Suprapubic skin (tissue), 4 donors: ENCODE results near the gene DTNB. TPM values are rescaled to one million over a fixed set of nuclear protein-coding genes. Genes with fewer than 3 reads are reported as not detected.

Experiments used
- DNase-seq, 2 donors: peaks; one replicate each; pipeline ENCODE4 v3.0.0-alpha.2; 2019; ENCODE audit warnings: low spot score in 2 of 2
- H3K27ac ChIP-seq: fragments of 200-600 bp; sonication (generic); one replicate; pipeline ENCODE4 v1.5.1; 2019
- H3K27me3 ChIP-seq: fragments of 200-600 bp; sonication (generic); one replicate; pipeline ENCODE4 v1.5.1; 2019
- H3K36me3 ChIP-seq: fragments of 200-600 bp; sonication (generic); one replicate; pipeline ENCODE4 v1.5.1; 2019
- H3K4me1 ChIP-seq: fragments of 200-600 bp; sonication (generic); one replicate; pipeline ENCODE4 v1.5.1; 2019
- H3K4me3 ChIP-seq: fragments of 200-600 bp; sonication (generic); one replicate; pipeline ENCODE4 v1.5.1; 2019; ENCODE audit warnings: mild to moderate bottlenecking
- H3K9me3 ChIP-seq: fragments of 200-600 bp; sonication (generic); one replicate; pipeline ENCODE4 v1.5.1; 2019
- CTCF ChIP-seq, 2 donors: fragments of 200-600 bp in 1 of 2; fragments of 450-650 bp in 1 of 2; sonication (generic) in 1 of 2; IDR thresholded peaks; one replicate each; pipeline ENCODE4 v1.5.1; 2016 to 2019; ENCODE audit warnings: antibody characterized with exemption in 2 of 2, mild to moderate bottlenecking in 1 of 2, moderate library complexity in 1 of 2
- EP300 ChIP-seq: sonication (generic); formaldehyde crosslinking; IDR thresholded peaks from one replicate; pipeline ENCODE4 v1.6.1; 2017; ENCODE audit warnings: antibody characterized with exemption
- POLR2A ChIP-seq, 2 donors: fragments of 450-650 bp; IDR thresholded peaks; one replicate each; pipeline ENCODE4 v1.6.1; 2017; ENCODE audit warnings: antibody characterized with exemption in 2 of 2, mild to moderate bottlenecking in 2 of 2, moderate library complexity in 2 of 2
- POLR2AphosphoS5 ChIP-seq, 3 donors: sonication (generic); formaldehyde crosslinking; IDR thresholded peaks; one replicate each; pipeline ENCODE4 v1.6.1; 2017; ENCODE audit warnings: antibody characterized with exemption in 3 of 3
- WGBS: methylation state at CpG from one replicate; pipeline ENCODE4 v1.1.5; 2018; 5-methylcytosine and 5-hydroxymethylcytosine counted together
- total RNA-seq, 4 donors: library from RNA; depleted of rRNA; stranded (reverse); fragments of >200 nt; gene quantifications; one replicate each; pipeline ENCODE4 v1.1.0, GENCODE V29; 2016

DTNB gene
- total RNA-seq, 4 donors from 2014 or later, result 11.8 to 40.1 (median 24.1) TPM

- Histone ChIP-seq H3K9me3 (no peaks in the 10 kb centered on the region), H3K4me1 (no peaks in the 10 kb centered on the region), H3K27me3 (no peaks in the 10 kb centered on the region), H3K36me3 (no peaks in the 10 kb centered on the region), H3K27ac (no peak overlapping the region), H3K4me3 (no peak overlapping the region)
- no peak for DNase-seq
- TF ChIP-seq CTCF (IDR thresholded peaks at IDR 0.05), result no peak
- no peak for TF ChIP-seq EP300
- no peak for TF ChIP-seq POLR2A (IDR thresholded peaks at IDR 0.05)
- no peak for TF ChIP-seq POLR2AphosphoS5 (IDR thresholded peaks at IDR 0.05)
- WGBS, result 89% methylated on average over 7 of the region's 7 CpGs
Measured at GRCh38 chr2:25430556-25430955, 242.8 kb downstream of the DTNB start.

GRCh38 chr2:25426326-25426725 lies 247.1 kb downstream of the DTNB start:
- TF ChIP-seq CTCF (IDR thresholded peaks at IDR 0.05) (no peak), POLR2AphosphoS5 (IDR thresholded peaks at IDR 0.05) (no peak), POLR2A (IDR thresholded peaks at IDR 0.05) (no peak), EP300 (no peak)
- no peak overlapping the region for H3K4me3 ChIP-seq
- 95% methylated on average over 3 of the region's 3 CpGs for WGBS
- H3K36me3 ChIP-seq, result no peaks in the 10 kb centered on the region
- no peaks in the 10 kb centered on the region for H3K9me3 ChIP-seq
- no peak overlapping the region for H3K27ac ChIP-seq
- DNase-seq, result no peak
- H3K4me1 ChIP-seq, result no peaks in the 10 kb centered on the region
- H3K27me3 ChIP-seq, result no peaks in the 10 kb centered on the region

DNA sequence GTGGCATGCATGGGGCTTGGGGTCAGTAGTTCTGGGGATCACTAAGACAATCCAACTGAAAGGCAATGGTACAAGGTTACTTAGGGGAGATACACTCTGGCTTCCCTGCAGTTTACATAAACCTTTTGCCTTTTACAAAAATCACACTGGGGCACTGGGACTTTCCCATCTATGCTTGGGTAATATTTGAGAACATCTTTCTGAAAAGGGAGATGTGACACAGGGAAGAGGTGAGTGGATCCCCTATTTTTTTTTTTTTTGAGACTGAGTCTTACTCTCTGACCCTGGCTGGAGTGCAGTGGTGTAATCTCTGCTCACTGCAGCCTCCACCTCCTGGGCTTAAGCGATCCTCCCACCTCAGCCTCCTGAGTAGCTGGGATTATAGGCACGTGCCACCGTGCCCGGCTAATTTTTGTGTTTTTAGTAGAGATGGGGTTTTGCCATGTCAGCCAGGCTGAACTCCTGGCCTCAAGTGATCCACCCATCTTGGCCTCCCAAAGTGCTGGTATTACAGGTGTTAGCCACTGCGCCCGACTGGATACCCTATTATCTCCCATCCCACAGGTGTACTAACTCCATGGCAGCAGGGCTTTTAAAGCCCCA lies 248.8 kb downstream of the DTNB start:
- no peaks in the 10 kb centered on the region for H3K36me3 ChIP-seq
- 97% methylated on average over 6 of the region's 6 CpGs for WGBS
- H3K27me3 ChIP-seq, result no peaks in the 10 kb centered on the region
- no peak overlapping the region for H3K4me3 ChIP-seq
- H3K4me1 ChIP-seq, result no peaks in the 10 kb centered on the region
- no peak for DNase-seq
- TF ChIP-seq POLR2AphosphoS5 (IDR thresholded peaks at IDR 0.05) (no peak), POLR2A (IDR thresholded peaks at IDR 0.05) (no peak), EP300 (no peak), CTCF (IDR thresholded peaks at IDR 0.05) (no peak)
- no peak overlapping the region for H3K27ac ChIP-seq
- no peaks in the 10 kb centered on the region for H3K9me3 ChIP-seq

DNA sequence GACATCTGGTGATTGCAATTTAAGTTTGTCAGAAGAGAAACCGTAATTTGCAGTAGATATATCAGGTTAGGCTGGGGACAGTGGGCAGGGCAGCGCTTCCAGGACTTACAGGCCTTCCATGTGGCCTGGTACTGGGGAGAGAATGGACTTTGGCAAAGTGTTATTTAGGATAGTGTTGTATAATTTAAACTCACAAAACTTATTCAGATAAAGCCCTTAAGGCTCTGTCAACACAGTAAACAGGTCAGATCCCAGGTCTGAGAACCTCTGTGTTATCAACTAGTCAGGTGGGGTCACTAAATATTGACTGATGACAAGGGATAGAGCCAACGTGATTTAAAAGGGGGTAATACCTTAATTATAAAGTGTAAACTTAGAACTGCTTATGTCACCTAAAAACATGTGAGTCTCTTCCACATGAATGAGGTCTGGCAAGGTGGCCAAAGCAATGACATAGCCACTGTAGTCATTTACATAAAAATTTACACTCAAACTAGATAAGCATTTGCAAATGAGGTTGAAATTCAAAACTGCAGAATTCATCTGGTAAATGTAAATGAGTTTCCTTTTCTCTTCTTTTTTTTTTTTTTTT lies 251.5 kb downstream of the DTNB start:
- Histone ChIP-seq H3K27ac (no peak overlapping the region), H3K27me3 (no peaks in the 10 kb centered on the region), H3K4me1 (no peaks in the 10 kb centered on the region), H3K9me3 (no peaks in the 10 kb centered on the region), H3K4me3 (no peak overlapping the region), H3K36me3 (no peaks in the 10 kb centered on the region)
- WGBS, result 87% methylated on average over 3 of the region's 3 CpGs
- TF ChIP-seq CTCF (IDR thresholded peaks at IDR 0.05) (no peak), POLR2AphosphoS5 (IDR thresholded peaks at IDR 0.05) (no peak), POLR2A (IDR thresholded peaks at IDR 0.05) (no peak), EP300 (no peak)
- DNase-seq, result no peak

DNA sequence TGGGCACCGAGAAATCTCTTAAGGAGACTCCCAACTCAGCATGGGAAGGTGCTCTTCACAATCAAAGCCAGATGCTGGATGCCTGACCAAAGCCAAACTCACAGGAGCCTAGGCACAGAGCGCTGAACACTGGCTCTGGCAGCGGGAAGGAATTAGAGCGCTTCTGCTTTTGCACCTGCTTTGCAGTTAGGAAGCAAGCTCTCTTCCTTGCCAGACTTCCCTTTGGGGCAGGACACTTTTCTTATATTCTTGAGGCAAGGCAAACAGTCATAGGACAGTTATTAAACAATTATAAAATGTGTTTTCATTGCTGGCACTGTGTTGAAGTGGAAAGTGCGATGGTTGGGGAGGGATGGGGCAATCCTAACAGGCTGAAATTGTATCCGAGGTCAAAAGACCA lies 252.1 kb downstream of the DTNB start:
- H3K9me3 ChIP-seq, result no peaks in the 10 kb centered on the region
- DNase-seq, result no peak
- H3K36me3 ChIP-seq, result no peaks in the 10 kb centered on the region
- 91% methylated on average over 6 of the region's 6 CpGs for WGBS
- TF ChIP-seq POLR2AphosphoS5 (IDR thresholded peaks at IDR 0.05), result no peak
- TF ChIP-seq EP300, result no peak
- TF ChIP-seq CTCF (IDR thresholded peaks at IDR 0.05), result no peak
- TF ChIP-seq POLR2A (IDR thresholded peaks at IDR 0.05), result no peak
- H3K27ac ChIP-seq, result no peak overlapping the region
- H3K4me1 ChIP-seq, result no peaks in the 10 kb centered on the region
- H3K4me3 ChIP-seq, result no peak overlapping the region
- no peaks in the 10 kb centered on the region for H3K27me3 ChIP-seq
